ENCODE results near the gene GRIN1.

Gene GRIN1

GRCh38 chr9:137188490-137189296 lies 49.7 kb downstream of the GRIN1 start, which contains the start of the genes ANAPC2 and SSNA1:
ANAPC2 (minus strand) TSS chr9:137188560; CDS start chr9:137188532, 28 bp downstream.
SSNA1 (plus strand) TSS chr9:137188676; CDS start chr9:137188727, 51 bp downstream.
- TF ChIP-seq CTCF (IDR thresholded peaks at IDR 0.05; ENCODE audit: insufficient read depth, low read length, poor library complexity, severe bottlenecking) = peak; percentile 72
- peaks cover 25% of the 10 kb centered on the region for H3K36me3 ChIP-seq (ENCODE audit: control insufficient read depth, insufficient read depth, low read length)
- H3K4me3 ChIP-seq (replicated peaks; ENCODE audit: low read depth, low read length) = peak within 1 kb of the TSS; percentile 96
- no peaks in the 10 kb centered on the region for H3K27me3 ChIP-seq (replicated peaks; ENCODE audit: control insufficient read depth, insufficient read depth, low read length)
- peak; percentile 98 for DNase-seq (ENCODE audit: extremely low read depth, insufficient read length)

- peaks cover 16% of the 10 kb centered on the region for H3K36me3 ChIP-seq (ENCODE audit: control insufficient read depth, insufficient read depth, low read length)
- H3K4me3 ChIP-seq (replicated peaks; ENCODE audit: low read depth, low read length) = peak overlapping the region; percentile 96
- DNase-seq (ENCODE audit: extremely low read depth, insufficient read length) = no peak
- no peak for TF ChIP-seq CTCF (IDR thresholded peaks at IDR 0.05; ENCODE audit: insufficient read depth, low read length, poor library complexity, severe bottlenecking)
- no peaks in the 10 kb centered on the region for H3K27me3 ChIP-seq (replicated peaks; ENCODE audit: control insufficient read depth, insufficient read depth, low read length)
These were observed 50.6 kb downstream of the GRIN1 start for GRCh38 chr9:137189297-137190295.

GRCh38 chr9:137190315-137190856 lies 51.4 kb downstream of the GRIN1 start:
- no peak for TF ChIP-seq CTCF (IDR thresholded peaks at IDR 0.05; ENCODE audit: insufficient read depth, low read length, poor library complexity, severe bottlenecking)
- no peak overlapping the region for H3K4me3 ChIP-seq (replicated peaks; ENCODE audit: low read depth, low read length)
- peaks cover 14% of the 10 kb centered on the region for H3K36me3 ChIP-seq (ENCODE audit: control insufficient read depth, insufficient read depth, low read length)
- DNase-seq (ENCODE audit: extremely low read depth, insufficient read length) = no peak
- H3K27me3 ChIP-seq (replicated peaks; ENCODE audit: control insufficient read depth, insufficient read depth, low read length) = no peaks in the 10 kb centered on the region

- H3K4me3 ChIP-seq (replicated peaks; ENCODE audit: low read depth, low read length) = no peak overlapping the region
- H3K27me3 ChIP-seq (replicated peaks; ENCODE audit: control insufficient read depth, insufficient read depth, low read length) = no peaks in the 10 kb centered on the region
- no peak for DNase-seq (ENCODE audit: extremely low read depth, insufficient read length)
- H3K36me3 ChIP-seq (ENCODE audit: control insufficient read depth, insufficient read depth, low read length) = peaks cover 11% of the 10 kb centered on the region
- no peak for TF ChIP-seq CTCF (IDR thresholded peaks at IDR 0.05; ENCODE audit: insufficient read depth, low read length, poor library complexity, severe bottlenecking)
These were observed 52.3 kb downstream of the GRIN1 start for GRCh38 chr9:137191245-137191644.

- no peak for TF ChIP-seq CTCF (IDR thresholded peaks at IDR 0.05; ENCODE audit: insufficient read depth, low read length, poor library complexity, severe bottlenecking)
- Histone ChIP-seq H3K36me3 (ENCODE audit: control insufficient read depth, insufficient read depth, low read length) (peaks cover 11% of the 10 kb centered on the region), H3K4me3 (replicated peaks; ENCODE audit: low read depth, low read length) (no peak overlapping the region), H3K27me3 (replicated peaks; ENCODE audit: control insufficient read depth, insufficient read depth, low read length) (no peaks in the 10 kb centered on the region)
- no peak for DNase-seq (ENCODE audit: extremely low read depth, insufficient read length)
These were observed 52.9 kb downstream of the GRIN1 start for GRCh38 chr9:137191691-137192447.
